Ishikawa (cell line): ENCODE measurements around the gene RNF11.

Source experiments
- CEBPB ChIP-seq: IDR thresholded peaks from 2 replicates; pipeline ENCODE4 v1.6.1; 2012
- CREB1 ChIP-seq: IDR thresholded peaks from 2 replicates; pipeline ENCODE4 v1.6.1; 2012; ENCODE audit warnings: low read depth
- EGR1 ChIP-seq: IDR thresholded peaks from 2 replicates; pipeline ENCODE4 v1.6.1; 2012
- EP300 ChIP-seq: IDR thresholded peaks from 2 replicates; pipeline ENCODE4 v1.6.1; 2012; ENCODE audit warnings: borderline replicate concordance
- FOXM1 ChIP-seq: IDR thresholded peaks from 2 replicates; pipeline ENCODE4 v1.6.1; 2012; ENCODE audit warnings: low read depth, borderline replicate concordance
- NFIC ChIP-seq: IDR thresholded peaks from 2 replicates; pipeline ENCODE4 v1.6.1; 2012
- RAD21 ChIP-seq: IDR thresholded peaks from 2 replicates; pipeline ENCODE4 v1.6.1; 2012; ENCODE audit warnings: low read depth
- TAF1 ChIP-seq: IDR thresholded peaks from 2 replicates; pipeline ENCODE4 v1.6.1; 2012; ENCODE audit warnings: low read depth, mild to moderate bottlenecking
- TCF12 ChIP-seq: IDR thresholded peaks from 2 replicates; pipeline ENCODE4 v1.6.1; 2012; ENCODE audit warnings: low read depth
- TEAD4 ChIP-seq: IDR thresholded peaks from 2 replicates; pipeline ENCODE4 v1.6.1; 2012
- YY1 ChIP-seq: IDR thresholded peaks from 2 replicates; pipeline ENCODE4 v1.6.1; 2012; ENCODE audit warnings: low read depth
- ZBTB7A ChIP-seq: IDR thresholded peaks from 2 replicates; pipeline ENCODE4 v1.6.1; 2012; ENCODE audit warnings: low read depth
- TF ChIP-seq, protein P1 (sequence below): IDR thresholded peaks from 2 replicates; pipeline ENCODE4 v1.6.1; 2012; ENCODE audit warnings: low read depth, mild to moderate bottlenecking
- TF ChIP-seq, protein P2 (sequence below): IDR thresholded peaks from 2 replicates; pipeline ENCODE4 v1.6.1; 2012
- TF ChIP-seq, protein P3 (sequence below): IDR thresholded peaks from 2 replicates; pipeline ENCODE4 v1.6.1; 2012

RNF11 gene

DNA sequence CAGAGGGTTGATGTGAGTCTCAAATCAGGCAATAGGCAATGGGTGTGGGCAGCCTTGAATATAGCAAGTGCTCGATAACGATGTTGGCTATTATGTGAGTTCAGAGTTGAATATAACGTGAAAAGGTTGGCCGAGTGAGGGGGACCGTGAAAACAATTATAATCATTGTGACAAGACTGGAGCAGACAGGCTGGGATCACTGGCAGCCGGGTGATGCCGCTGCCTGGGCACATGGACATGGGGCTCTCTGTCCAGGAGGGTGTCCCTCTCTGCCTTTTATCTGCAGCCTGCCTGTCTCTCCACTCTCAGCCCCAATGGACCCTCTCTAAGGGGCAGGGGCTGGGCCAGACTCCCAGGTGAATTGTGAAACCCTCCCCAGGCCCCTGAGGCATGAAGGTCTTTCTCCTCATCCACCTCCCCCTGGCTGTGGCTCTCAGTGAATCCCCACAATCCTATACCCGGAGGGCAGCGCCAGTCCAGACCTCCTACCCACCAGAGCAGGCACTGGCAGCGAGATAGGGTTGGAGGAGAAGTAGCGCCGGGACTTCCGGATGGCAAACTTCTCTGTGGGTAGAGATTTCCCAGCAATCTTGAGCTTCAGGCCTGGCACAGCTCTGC is 57.9 kb downstream of the RNF11 start:
- no peak for TF ChIP-seq YY1
- TF ChIP-seq CEBPB: no peak
- TF ChIP-seq, protein P1, sequence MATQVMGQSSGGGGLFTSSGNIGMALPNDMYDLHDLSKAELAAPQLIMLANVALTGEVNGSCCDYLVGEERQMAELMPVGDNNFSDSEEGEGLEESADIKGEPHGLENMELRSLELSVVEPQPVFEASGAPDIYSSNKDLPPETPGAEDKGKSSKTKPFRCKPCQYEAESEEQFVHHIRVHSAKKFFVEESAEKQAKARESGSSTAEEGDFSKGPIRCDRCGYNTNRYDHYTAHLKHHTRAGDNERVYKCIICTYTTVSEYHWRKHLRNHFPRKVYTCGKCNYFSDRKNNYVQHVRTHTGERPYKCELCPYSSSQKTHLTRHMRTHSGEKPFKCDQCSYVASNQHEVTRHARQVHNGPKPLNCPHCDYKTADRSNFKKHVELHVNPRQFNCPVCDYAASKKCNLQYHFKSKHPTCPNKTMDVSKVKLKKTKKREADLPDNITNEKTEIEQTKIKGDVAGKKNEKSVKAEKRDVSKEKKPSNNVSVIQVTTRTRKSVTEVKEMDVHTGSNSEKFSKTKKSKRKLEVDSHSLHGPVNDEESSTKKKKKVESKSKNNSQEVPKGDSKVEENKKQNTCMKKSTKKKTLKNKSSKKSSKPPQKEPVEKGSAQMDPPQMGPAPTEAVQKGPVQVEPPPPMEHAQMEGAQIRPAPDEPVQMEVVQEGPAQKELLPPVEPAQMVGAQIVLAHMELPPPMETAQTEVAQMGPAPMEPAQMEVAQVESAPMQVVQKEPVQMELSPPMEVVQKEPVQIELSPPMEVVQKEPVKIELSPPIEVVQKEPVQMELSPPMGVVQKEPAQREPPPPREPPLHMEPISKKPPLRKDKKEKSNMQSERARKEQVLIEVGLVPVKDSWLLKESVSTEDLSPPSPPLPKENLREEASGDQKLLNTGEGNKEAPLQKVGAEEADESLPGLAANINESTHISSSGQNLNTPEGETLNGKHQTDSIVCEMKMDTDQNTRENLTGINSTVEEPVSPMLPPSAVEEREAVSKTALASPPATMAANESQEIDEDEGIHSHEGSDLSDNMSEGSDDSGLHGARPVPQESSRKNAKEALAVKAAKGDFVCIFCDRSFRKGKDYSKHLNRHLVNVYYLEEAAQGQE: no peak
- TF ChIP-seq, protein P2, sequence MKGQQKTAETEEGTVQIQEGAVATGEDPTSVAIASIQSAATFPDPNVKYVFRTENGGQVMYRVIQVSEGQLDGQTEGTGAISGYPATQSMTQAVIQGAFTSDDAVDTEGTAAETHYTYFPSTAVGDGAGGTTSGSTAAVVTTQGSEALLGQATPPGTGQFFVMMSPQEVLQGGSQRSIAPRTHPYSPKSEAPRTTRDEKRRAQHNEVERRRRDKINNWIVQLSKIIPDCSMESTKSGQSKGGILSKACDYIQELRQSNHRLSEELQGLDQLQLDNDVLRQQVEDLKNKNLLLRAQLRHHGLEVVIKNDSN: no peak
- TF ChIP-seq TCF12: no peak
- TF ChIP-seq CREB1: no peak
- TF ChIP-seq TAF1: no peak
- no peak for TF ChIP-seq ZBTB7A
- no peak for TF ChIP-seq EGR1
- TF ChIP-seq, protein P3, sequence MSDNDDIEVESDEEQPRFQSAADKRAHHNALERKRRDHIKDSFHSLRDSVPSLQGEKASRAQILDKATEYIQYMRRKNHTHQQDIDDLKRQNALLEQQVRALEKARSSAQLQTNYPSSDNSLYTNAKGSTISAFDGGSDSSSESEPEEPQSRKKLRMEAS: no peak
- no peak for TF ChIP-seq TEAD4

DNA sequence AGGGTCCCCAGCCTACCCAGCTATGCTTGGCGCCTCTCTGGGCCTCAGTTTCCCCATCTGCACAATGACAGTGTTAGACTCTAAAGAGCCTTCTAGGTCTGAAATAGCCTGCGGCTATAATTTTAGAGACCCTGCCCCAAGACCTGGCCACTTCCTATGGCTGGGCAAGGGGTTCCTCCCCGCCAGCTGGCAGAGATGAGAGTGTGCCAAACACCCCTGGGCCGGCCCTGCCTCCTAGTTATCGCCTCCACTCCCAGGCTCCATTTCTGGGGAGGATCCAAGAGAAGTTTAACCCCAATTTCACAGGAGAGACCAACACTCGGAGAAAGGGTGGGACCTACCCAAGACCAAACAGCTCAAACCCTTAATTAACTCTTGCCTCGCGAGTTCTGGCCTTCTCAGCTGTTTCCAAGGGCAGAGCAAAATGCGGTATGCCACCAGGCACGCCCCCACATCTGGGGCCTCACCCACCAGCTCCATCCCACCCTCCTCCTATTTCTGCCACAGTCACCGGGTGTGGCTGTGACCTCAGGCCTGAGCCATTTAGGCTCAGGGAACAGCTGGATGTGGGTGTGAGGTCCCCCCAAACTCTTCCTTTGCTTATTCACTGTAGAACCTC is 58.6 kb downstream of the RNF11 start:
- no peak for TF ChIP-seq EP300
- no peak for TF ChIP-seq TAF1
- no peak for TF ChIP-seq RAD21
- TF ChIP-seq CREB1: no peak
- TF ChIP-seq TEAD4: no peak
- no peak for TF ChIP-seq NFIC
- no peak for TF ChIP-seq EGR1
- TF ChIP-seq, protein P3: no peak
- no peak for TF ChIP-seq ZBTB7A
- no peak for TF ChIP-seq YY1
- TF ChIP-seq, protein P1: no peak
- no peak for TF ChIP-seq FOXM1
- TF ChIP-seq, protein P2: no peak
- TF ChIP-seq TCF12: no peak
- TF ChIP-seq CEBPB: no peak

DNA sequence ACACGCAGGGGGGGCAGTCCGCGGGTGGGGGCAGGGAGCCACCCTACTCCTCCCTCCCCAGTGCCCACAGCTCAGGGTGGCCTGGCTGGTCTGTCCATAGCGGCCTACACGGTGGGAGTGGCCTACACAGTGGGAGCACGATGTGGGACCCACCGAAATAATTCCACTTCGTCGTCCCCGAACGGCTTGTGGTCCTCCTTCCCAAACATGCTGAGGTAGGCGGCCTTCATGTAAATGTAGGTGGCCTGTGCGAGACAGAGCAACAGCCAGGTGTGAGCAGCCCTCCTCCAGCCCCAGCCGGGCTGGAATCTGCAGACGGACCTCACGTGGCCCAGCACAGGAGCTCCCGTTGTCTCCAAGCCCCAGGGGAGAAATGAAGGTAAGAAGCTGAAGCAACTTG is 59.9 kb downstream of the RNF11 start:
- no peak for TF ChIP-seq CEBPB
- TF ChIP-seq TEAD4: no peak
- TF ChIP-seq TAF1: no peak
- TF ChIP-seq EGR1: no peak
- TF ChIP-seq, protein P2: no peak

DNA sequence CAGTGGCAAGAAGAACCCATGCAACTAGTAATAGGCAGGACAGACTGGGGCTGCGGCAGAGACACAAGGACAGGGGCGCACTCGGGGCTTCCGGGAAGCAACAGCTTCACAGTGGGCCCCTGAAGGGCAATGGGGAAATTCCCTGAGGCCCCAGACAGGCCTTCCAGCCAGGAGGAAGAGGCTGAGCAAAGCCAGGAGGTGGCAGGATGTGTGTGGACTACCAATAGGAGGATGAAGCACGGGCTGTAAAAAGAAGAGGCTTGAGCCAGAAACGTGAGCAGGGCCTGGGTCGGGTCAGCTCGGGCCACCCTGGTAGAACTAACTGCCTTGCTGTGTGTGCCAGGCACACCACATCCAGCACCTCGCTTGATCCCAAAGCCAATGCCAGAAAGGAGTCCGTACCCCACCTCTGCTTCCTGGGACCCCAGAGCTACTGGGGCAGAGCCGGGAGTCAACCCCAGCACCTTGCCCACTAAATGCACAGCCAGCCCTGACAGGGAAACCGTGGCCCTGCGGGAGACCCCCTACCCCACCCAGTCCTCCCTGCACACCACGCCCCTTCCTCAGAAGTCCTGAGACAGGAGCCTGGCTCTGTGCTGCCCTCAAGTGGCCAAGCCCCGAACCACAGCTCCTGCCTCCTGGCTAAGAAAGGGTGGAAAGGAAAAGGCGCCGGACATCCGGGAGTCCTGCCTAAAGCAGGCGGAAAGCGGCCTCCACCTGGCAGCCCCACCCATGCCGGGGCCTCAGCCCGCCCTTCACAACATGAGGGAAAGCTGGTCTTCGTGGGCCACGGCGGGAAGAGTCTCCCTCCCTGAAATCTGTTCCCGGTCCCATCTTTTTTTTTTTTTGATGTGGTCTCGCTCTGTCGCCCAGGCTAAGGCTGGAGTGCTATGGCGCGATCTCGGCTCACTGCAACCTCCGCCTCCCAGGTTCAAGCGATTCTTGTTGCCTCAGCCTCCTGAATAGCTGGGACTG is 60.6 kb downstream of the RNF11 start:
- TF ChIP-seq CREB1 (no peak), ZBTB7A (peak; percentile 91), CEBPB (no peak), TCF12 (peak; percentile 36), NFIC (no peak), EP300 (peak; percentile 25; the same call in 1 of the 2 replicates), RAD21 (peak; percentile 79), TAF1 (no peak), FOXM1 (no peak), EGR1 (no peak), YY1 (no peak), TEAD4 (peak; percentile 25; the same call in 1 of the 2 replicates)
- TF ChIP-seq, protein P1: no peak
- TF ChIP-seq, protein P3: peak; percentile 93
- TF ChIP-seq, protein P2: no peak
